ENCODE measurements around the gene NT5E. TPM values are rescaled to one million over a fixed set of nuclear protein-coding genes. Genes with fewer than 3 reads are reported as not detected.

NT5E gene
- total RNA-seq, 1 donor from 2014 or later, result 8.2 TPM

DNA sequence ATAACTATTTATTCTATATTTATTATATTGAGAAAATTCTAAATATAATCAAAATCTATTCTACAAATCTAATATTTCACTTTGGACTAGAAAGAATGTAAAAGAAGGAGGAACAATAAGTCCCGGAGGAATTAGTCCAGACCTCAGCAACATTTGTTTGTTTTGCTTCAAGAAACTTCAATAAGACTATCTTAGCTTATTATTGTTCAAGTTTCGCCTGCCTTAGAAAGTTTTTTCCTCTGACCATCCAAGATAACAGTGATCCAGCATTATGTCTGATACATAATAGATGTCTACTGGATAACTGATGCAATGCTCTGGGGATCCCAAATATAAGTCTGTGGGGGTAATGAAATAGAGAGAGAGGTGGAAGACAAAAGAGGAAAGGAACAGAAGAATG is 28.7 kb upstream of the NT5E start:
- FAIRE-seq (no peak), DNase-seq (ENCODE audit: low spot score in 2 of 2) (no peak)

DNA sequence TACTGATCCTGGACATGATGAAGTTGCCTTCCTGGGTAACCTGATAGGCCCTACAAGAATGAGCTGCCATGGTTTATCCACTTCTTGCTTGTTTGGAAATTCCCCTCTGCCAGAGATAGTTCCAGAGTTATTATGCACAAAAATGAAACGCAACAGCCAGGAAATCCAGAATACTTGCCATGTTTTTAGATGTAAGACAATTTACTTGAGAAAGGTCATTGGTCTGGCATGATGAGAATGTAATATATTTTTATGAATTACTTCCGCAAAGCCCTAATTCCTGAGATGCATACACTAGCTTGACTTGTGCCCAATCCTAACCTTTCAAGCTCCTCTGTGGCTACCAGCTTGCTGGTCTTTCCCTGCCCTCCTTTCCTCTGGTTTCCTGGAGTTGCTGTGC is 27.9 kb upstream of the NT5E start:
- DNase-seq (ENCODE audit: low spot score in 2 of 2) (no peak), FAIRE-seq (no peak)

DNA sequence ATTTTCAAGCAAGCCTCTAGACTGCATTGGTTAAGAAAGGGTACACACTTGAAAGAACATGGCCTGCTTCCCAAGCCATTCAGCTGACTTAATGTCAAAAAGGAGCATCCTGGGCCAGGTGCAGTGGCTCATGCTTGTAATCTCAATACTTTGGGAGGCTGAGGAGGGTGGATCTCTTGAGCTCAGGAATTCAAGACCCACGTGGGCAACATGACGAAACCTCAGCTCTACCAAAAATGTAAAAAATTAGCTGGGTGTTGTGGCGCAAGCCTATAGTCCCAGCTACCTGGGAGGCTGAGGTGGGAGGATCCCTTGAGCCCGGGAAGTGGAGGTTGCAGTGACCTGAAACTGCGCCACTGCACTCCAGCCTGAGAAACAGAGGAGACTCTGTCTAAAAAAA is 26.9 kb upstream of the NT5E start:
- DNase-seq (ENCODE audit: low spot score in 2 of 2) (no peak), FAIRE-seq (no peak)

DNA sequence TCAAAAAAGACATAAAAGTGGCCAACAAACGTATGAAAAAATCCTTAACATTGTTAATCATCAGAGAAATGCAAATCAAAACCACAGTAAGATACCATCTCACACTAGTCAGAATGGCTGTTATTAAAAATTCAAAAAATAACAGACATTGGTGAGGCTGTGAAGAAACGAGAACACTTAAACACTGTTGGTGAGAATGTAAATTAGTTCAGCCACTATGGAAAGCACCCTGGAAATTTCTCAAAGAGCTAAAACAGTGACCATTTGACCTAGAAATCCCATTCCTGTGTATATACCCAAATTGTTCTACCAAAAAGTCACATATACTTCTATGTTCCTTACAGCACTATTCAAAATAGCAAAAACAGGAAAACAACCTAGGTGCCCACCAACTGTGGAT is 24.9 kb upstream of the NT5E start:
- FAIRE-seq (no peak), DNase-seq (ENCODE audit: low spot score in 2 of 2) (no peak)

DNA sequence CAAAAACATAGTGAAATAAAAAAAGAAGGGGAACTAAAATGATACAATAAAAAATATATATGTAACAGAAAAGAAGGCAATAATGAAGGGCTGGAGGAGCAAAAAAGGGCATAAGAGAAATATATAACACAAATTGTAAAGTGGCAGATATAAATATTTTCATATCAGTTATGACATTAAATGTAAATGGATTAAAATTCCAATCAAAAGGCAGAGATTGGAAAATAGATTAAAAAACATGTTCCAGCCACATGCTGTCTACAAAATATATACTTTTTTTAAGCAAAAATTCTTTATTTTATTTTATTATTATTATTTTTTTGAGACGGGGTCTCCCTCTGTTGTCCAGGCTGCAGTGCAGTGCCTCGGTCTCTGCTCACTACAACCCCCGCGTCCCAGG is 23.9 kb upstream of the NT5E start:
- DNase-seq (ENCODE audit: low spot score in 2 of 2) (no peak), FAIRE-seq (no peak)

DNA sequence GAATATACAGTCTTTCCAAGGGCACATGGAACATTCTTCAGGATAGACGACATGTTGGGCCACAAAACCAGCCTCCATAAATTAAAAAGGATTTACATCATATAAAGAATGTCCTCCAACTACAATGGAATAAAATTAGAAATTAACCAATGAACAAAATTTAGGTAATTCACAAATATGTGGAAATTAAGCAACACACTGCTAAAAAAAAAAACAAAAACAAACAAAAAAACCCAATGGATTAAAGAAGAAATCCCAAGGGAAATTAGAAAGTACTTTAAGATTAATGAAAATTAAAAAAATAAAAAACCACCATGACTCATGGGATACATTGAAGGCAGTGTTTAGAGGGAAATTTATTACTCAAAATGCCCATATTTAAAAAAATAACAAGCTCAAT is 21.4 kb upstream of the NT5E start:
- DNase-seq (ENCODE audit: low spot score in 2 of 2), result no peak
- FAIRE-seq, result no peak

DNA sequence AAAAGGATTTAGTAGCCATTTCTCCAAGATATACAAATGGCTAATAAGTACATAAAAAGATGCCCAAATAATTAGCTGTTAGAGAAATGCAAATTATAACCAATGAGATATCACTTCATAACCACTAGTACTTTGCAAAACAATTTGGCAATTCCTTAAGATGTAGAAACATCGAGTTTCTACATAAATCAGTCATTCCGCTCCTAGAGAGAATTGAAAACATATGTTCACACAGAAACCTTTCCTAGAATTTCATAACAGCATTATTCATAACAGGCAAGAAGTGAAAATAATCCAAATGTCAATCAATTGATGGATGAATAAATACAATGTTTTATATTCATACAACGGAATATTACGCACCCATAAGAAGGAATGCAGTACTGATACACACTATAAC is 20.5 kb upstream of the NT5E start:
- DNase-seq (ENCODE audit: low spot score in 2 of 2) (no peak), FAIRE-seq (no peak)

DNA sequence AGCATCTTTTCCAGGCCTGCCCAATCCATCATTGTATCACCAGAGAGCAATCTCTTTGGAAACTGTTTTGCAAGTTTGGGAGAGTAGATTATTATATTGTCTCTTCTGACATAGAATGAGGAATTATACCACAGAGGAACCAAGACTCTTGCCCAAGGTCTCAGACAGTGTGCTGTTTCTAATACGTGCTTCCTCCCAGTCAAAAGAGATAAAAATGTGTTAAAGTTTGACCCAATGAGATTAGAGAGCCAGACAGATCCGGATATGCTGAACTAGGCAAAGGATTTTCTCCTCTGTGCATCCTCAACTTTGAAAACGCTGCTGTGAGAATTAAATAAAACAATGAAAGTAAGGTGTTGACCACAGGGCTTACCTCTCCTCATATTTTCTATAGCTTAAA is 18.6 kb upstream of the NT5E start:
- DNase-seq (ENCODE audit: low spot score in 2 of 2) (no peak), FAIRE-seq (no peak)

DNA sequence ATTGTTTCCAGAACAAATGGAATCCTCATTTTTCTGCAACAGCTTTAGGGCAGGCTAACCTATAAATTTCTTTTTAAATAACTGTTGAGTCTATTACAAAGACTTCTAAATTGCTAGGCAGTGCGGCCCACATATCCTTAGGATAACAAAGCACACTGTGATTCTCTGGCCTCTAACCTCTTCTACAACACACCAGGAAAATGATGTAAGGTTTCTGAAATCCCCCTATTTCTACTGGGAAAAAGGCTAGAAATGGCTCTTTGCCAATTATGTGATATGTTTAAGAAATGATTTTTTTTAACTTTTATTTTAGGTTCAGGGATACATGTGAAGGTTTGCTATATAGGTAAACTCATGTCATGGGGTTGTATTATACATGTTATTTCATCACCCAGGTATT is 17.3 kb upstream of the NT5E start:
- no peak for FAIRE-seq
- no peak for DNase-seq (ENCODE audit: low spot score in 2 of 2)

DNA sequence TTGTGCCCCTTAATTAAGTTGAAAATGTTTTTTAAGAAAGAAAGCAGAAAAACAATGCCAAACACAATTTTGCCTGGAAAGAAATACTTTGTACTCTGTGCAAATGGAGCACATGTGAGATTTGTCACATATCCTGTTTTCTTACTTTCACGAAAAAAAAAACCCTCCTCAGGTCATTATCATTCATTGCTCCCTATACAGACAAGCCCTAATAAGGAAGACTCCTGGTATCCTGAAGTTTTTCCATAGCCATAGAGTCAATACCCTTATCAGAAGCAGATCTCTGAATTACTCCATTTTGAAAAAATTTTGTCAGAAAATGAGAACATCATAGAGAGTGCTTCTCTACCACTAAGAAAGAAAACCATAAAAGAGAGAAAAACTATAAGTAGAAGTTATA is 14.0 kb upstream of the NT5E start:
- DNase-seq (ENCODE audit: low spot score in 2 of 2) (no peak), FAIRE-seq (no peak)

DNA sequence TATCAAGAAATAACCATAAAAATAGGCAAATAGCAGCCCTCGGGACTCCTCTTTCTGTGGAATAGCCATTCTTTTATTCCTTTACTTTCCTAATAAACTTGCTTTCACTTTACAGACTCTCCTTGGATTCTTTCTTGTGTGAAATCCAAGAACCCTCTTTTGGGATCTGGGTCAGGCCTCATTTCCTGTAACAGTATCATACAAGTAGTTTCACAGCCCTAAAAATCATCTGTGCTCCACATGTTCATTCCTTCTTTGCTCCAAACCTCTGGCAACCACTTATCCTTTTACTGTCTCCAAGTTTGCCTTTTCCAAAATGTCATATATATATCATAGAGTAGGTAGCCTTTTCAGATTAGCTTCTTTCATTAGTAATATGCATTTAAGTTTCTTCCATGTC is 13.5 kb upstream of the NT5E start:
- DNase-seq (ENCODE audit: low spot score in 2 of 2) (no peak), FAIRE-seq (no peak)

DNA sequence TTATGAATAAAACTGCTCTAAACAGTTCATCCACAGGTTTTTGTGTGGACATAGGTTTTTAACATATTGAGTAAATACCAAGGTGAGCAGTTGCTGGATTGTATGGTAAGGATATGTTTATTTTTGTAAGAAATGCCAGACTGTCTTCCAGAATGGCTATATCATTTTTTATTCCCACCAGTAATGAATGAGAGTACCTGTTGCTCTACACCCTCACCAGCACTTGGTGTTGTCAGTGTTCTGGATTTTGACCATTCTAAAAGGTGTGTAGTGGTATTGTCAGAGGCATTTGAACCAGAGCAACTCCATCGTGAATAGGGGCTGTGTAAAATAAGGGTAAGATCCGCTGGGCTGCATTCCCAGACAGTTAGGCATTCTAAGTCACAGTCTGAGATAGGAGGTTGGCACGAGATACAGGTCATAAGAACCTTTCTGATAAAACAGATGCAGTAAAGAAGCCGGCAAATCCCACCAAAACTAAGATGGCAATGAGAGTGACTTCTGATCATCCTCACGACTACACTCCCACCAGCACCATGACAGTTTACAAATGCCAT is 12.9 kb upstream of the NT5E start:
- DNase-seq (ENCODE audit: low spot score in 2 of 2) (no peak), FAIRE-seq (no peak)

DNA sequence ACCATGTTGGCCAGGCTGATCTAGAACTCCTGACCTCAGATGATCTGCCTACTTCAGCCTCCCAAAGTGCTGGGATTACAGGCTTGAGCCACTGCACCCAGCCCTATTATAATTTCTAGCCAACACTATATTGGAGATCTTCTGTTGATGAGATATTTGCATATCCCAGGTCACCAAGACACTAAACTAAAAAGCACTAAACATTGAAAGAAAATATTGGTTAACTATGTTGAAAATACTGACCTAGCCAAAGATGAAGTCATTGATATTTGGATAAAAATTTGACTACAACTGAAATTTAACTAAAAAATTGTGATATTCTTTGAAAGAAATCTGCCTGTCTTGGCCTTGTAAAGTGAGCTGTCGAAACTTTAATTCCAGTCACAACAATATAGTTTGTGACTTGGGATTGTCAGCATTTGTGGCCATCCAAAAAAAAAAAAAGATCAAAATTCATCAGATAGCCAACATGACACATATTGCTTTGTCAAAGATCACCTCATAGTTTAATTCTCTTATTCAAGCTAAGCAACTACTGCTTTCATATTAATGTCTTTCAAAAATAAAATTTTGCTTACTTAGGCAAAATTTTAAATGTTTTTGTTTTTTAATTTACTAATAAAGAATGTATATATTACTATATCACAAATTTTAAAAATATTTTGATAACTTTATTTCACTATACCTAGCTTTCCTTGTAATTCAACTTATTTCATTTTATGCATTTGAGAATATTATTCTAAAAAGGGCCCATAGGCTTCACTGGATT is 6.3 kb upstream of the NT5E start:
- DNase-seq (ENCODE audit: low spot score in 2 of 2) (no peak), FAIRE-seq (no peak)

DNA sequence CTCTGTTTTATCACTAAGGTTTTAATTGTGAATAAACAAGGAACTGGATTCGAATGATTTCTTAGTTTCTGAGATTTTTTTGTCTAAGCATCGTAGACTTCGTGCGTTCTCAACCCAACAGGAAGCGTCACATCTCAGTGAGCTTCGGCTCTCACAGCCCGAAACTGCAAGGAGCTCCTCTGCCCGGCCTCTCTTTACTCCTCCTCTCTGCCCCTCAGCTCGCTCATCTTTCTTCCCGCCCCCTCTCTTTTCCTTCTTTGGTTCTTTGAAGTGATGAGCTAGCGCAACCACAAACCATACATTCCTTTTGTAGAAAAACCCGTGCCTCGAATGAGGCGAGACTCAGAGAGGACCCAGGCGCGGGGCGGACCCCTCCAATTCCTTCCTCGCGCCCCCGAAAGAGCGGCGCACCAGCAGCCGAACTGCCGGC is 480 bp upstream of the NT5E start:
- DNase-seq (ENCODE audit: low spot score in 2 of 2) (peak; percentile 34 to 48), FAIRE-seq (no peak)

DNA sequence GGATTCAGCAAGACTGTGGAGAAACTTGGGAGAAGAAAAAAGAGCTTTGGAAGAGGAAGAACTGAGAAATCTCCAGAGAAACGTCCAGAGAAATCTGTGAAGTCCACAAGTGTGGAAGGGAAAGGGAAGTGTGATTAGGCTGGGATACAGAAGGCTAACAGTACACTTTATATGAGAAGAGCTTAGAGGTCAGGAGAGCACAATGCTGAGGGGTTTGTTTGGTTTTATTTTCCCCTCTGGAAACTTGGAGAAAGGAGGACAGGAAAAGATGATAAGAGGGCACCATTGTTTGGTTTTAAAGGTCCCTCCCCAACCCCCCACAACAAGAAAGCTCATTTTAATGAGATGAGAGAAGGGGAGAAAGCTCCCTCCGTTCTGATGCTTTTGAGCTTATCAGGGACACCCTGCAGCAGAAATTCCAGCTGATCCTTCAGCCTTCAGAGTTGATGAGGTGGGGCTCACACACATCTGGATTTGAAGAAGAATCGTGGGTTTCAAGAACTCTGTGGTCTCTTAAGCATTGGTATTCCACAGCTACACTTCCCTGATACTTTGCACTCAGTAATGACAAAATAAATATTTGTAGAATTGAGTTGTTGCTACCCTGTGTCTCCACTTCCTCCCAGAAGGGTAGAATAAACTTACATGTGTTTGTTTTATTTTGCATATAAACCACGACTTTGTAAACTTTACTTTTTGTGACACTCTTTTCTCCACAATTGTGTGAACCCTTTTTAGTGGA is 1.9 kb downstream of the NT5E start:
- DNase-seq (ENCODE audit: low spot score in 2 of 2), result no peak
- FAIRE-seq, result no peak

DNA sequence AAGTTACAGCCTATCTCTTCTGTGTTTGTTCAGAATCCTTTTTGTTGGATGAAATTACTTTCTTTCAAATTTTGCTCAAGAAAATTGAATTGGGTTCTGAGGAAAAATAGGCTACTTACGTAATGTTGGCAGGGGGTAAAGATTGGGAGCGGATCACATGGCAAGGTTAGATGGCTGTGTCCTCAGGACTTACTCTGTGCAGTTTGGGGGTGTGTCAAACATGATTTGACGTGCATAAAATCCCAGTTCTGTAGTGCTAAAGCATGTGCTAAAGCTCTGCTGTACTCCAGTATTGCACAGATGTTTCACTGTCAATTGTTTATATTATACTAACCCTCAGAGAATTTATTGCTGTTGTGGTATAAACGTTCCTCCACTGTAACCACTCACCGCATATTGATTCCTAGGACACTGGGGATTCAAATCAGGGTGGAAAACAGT is 2.6 kb downstream of the NT5E start:
- DNase-seq (ENCODE audit: low spot score in 2 of 2) (no peak), FAIRE-seq (no peak)

DNA sequence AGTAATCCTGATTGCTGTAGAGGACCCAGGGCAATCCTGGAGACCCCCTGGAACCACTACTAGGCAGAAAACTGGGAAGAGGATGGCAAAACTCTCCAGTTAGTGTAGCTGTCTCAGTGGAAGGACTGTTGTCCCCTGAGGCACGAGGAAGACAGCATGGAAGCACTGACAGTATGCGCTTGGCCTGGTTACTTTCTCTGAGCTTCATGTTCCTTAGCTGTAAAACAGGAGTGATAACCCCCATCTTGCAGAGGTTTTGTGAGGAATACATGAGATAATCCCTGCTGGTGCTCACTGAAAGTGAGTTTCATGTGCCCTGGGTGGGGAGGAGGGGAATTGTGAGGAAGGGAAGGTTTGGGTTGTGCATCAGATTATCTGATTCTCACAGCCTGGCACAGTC is 3.2 kb downstream of the NT5E start:
- DNase-seq (ENCODE audit: low spot score in 2 of 2) (no peak), FAIRE-seq (no peak)

DNA sequence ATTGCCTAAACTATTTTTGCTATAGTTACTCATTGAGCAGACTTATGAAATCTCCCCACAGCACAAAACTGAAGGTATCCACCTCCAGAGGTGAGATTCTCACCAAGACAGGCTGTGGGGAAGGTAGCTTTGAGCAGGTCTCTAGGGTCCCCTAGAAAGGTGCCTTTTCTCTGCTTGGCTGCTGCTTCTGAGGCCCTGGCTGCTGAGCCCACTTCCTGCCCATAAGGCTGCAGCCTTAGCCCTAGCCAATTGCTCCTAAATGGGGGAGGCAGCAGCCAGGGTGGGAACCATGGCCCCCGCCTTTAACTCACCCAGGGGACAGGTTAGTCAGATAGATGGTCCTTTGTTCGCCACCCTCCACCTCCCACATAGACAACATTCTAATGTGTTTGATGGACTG is 3.6 kb downstream of the NT5E start:
- FAIRE-seq (no peak), DNase-seq (ENCODE audit: low spot score in 2 of 2) (no peak)

DNA sequence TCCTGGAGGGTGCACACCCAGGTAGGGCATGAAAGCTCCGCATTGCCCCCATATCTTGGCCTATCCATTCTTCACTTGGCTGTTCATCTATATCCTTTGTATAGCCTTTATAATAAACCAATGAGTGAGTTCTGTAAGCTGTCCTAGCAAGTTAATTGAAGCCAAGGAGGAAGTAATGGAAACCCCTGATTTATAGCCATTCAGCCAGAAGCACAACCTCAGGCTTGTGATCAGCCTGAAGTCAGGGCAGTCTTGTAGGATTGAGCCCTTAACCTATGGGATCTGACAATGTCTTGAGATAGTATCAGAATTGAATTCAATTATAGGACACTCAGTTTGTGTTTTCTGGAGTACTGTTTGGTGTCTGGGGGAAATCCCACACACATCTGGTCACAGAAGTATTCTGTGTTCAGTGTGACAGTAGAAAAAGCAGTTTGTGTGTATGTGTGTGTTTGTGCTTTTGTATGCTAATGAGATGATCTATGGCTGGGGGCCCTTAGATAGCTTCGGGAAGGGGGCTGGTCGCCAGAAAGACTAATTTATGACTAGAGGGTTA is 5.7 kb downstream of the NT5E start:
- DNase-seq (ENCODE audit: low spot score in 2 of 2), result no peak
- no peak for FAIRE-seq

DNA sequence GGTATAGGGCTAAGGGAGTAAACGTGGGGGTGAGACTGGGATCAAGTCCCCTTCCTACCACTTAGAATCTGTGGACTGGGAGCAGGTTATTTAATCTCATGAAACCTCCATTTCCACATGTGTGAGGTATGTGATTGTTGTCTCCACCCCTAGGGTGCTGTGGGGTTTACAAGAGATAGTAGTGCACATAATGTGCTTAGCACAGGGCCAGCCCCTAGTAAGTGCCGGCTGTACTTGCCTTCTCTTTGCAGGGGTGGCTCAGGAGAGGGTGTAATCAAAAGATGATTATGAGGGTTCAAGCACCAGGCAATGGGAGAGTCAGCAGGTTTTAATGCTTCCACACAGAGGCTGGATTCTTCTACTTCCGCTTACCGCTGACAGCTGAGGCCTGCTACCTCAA is 6.9 kb downstream of the NT5E start:
- no peak for FAIRE-seq

DNA sequence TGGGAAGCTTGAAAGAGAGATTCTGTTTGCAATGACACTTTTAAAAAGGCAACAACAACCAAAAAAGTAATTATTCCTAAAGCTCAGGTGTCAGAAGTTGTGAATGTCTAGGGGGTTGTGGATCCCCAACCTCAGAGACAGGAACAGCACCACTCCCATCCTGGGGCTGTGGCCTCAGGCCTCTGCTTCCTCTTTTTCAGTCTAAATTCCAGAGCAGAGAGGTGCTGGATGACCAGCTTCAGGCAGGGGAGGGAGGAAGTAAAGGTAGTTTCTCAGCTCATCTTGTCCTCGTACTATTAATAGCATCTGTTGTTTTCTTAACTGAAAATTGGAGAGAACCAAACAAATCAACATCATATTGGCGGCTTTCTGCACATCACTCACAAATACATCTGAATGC is 8.3 kb downstream of the NT5E start:
- DNase-seq (ENCODE audit: low spot score in 2 of 2), result no peak
- FAIRE-seq, result no peak

More for the DNA sequence above, 6.9 kb downstream of the NT5E start:
- no peak for DNase-seq (ENCODE audit: low spot score in 2 of 2)

DNA sequence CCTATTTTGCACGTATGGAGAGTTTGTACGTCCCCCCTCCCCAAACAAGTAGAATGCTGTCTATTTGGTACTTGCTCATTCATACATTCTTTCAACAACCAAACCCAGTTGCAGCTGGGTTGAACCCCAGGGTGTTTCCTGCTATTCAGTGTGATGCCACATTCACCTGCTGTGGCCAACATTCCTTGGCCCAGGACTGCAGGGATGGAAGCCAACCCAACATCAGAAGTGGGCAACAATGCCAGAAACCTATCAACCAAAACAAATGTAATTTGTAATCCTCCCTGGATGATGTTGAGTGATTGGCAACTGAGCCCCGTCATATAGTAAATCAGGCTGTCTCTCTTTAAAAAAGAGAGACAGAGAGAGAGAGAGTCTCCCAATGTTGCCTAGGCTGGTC is 8.9 kb downstream of the NT5E start:
- no peak for DNase-seq (ENCODE audit: low spot score in 2 of 2)
- FAIRE-seq, result no peak
